Activated CD4-positive, CD25-positive, alpha-beta regulatory T cell (primary cell): ENCODE data around the gene PDP2.

Source experiments
- DNase-seq, 4 experiments: peaks; one replicate each; lab custom pipeline; 2025; lab: John Stamatoyannopoulos, UW

PDP2 gene

DNA sequence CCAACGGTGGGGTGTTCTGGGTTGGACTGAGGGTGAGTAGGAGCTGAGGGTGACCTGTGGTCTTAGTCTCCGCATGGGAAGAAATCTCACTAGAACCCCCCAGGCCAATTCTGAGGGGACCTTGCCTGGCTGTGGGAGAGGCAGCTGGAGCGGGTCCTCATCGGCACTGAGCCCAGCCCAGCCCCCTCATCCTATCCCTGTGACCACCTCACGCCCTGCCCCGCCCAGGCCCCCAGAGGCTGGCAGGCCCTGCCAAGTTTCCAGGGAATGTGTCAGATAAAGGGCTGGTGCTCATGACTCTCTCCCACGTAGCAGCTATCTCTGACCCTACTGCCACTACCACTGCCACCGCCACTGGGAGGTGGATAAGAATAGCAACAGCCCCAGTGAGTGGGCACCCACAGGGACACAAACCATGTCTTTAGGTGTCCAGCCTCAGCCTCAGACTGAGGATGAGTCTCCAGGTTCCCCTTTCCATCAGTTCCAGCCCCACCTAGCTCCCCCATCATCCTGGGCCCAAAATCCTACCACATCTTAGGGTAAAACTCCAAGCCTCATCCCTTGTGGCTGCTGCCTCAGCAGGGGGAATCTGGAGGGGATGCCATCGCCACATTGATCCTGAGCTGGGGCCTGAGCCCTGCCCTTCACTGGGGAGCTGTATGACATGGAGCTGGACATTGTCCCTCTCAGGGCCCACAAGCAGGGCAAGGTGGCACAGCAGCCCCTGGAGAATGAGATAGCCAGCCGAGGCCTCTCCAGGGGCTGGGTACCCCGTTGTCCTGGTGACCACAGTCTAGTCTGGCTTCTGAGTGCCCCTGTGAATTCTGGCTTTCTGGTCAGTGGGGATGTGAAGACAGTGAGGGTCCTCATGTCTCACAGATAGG lies 23.5 kb downstream of the PDP2 start:
- no peak for DNase-seq

DNA sequence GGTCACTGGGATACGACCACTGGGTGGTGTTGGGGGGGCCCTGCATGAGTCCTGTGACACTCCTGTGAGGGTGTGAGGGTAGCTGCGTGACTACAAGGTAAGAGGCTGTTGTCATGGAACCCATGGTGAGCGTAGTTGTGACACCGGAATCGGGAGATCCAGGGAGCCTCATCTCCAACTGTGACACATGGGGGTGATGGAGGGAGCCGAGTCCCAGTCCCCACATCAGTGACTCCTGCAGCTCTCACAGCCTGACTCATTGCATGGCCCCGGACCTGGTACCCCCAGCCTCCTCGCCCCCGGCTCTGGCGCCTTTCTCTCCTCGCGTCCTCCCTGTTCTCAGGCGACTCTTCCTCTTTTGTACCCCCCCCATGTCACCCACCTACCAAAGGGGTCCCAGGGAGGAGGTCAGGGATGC lies 24.1 kb downstream of the PDP2 start:
- DNase-seq, result no peak

DNA sequence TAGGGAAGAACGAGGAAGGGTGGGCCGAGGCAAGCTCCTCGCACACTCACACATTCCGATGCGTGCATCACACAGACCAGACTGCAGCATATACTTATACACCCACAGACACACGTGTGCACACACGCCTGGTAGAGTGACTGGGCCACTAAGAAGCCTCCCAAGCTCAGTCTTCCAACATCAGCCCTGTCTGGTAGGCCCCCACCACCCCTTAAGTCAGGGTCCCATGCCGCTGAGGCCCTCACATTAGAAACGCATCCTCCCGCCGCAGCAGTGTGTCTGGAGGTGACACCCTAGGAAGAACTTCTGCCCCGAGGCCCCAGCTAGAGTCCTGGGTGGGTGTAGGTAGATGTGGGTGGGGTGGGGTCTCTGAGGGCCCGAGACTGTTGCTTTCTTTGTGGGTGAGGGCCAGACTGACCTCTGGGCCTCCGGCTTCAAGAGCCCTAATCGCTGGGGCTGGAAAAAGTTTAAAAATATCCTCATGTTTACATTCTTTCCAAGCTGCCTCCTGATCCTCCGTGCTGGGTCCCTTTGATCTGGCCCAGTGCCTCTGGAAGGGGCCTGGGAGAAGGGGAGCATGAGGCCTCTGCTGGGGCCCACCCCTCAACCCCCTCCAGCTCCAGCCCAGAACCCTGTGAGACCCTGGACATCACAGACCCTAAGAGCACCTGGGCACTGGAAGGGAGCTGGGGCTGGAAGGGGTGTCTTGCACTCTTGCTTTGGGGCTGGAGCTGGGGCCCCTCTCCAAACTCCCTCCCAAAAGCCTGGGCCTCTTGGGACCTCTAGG lies 24.7 kb downstream of the PDP2 start:
- DNase-seq, result no peak

DNA sequence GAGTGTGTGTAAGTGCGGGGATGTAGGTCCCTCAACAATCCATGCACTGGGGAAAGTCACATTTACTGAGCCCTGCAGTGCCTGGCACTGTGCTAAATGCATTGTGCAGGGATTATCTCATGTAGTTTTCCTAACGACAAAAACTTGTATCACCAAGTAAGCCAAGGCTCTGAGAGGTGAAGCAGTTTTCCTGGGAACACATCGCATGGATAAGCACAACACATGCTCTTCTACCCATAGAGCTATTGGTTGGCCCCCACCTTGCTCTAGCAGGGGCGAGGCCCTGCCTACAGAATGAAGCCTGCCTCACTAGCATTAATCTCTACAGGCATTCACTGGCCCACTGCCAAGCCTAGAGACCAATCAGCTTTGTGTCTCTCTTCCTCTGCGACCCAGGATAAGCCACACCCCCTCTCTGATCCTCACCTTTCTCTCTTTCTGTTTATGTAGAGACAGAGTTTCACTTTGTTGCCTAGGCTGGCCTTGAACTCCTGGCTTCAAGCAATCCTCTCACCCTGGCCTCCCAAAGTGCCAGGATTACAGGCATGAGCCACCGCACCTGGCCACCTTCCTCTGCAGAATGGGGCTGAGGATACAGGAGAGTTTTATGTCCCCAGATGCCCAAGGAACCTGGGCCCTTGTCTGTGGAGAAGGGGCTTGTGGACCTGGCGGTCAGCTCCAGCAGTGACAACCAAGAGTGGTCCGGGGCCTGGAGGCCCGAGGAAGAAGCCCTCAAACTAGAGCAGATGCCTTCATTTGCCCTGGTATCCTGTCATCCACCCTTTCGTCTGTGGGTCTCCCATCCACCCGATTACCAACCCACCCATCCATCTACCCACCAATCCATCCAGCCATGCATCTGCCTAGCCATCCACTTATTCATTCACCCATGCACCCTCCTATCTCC lies 25.6 kb downstream of the PDP2 start:
- DNase-seq, result no peak

DNA sequence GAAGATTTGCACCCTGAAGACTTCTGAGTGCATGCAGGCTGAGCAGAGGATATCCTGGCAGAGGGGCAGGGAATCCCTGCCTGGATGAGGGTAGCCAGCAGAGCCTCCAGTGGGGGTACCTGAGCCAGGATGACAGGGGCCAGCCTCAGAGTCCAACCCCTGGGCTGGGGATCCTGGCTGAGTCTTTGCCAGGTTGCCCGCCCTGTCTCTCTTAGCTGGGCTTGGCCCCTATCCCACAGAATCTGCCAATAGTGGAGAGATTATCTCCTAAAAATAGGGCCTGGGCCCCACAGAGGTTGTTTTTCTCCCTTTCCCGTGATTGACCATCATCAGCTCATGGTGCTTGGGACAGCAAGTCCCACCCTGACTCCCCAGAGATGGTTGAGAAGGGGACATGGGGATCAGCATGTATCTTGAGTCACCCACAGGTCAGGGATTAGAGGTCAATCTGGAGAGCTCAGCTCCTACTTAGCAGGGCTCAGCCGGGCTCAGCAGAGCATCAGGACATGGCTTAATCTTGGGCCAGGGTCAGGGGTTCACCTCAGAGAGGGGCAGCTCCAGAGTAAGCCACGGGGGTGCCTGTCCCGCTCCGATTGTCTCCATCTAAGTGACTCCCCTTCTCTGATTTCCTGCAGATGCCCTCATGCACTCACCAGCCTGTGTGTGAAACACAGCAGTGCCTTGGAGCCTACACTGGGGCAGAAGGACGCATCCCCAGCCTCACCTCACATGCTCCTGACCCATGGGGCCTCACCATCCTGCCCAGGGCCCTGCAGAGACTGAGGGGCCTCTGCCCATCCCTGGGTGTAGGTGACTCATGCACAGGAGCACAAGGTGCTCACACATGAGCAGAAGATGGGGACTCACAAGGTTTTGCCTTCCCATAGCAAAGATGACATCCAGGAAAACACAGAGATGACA lies 26.9 kb downstream of the PDP2 start:
- no peak for DNase-seq

DNA sequence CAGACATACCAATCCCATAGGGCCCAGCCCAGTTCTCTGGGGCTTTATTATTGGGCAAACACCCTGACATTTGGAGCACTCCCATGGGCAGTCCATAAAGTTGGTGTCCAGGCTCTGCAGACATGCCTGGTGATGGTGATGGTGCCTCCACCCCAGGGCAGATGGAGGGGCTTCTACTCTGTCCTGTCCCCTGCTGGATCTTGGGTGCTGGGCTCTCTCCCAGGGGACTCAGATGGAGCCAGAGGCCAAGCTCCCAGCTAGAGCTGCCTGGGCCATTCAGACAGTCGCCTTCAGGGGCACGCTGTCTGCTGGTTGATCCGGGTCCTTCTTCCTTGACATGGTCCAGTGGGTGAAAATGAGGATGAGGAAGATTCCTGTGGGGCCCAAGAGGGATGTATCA lies 27.8 kb downstream of the PDP2 start:
- no peak for DNase-seq

DNA sequence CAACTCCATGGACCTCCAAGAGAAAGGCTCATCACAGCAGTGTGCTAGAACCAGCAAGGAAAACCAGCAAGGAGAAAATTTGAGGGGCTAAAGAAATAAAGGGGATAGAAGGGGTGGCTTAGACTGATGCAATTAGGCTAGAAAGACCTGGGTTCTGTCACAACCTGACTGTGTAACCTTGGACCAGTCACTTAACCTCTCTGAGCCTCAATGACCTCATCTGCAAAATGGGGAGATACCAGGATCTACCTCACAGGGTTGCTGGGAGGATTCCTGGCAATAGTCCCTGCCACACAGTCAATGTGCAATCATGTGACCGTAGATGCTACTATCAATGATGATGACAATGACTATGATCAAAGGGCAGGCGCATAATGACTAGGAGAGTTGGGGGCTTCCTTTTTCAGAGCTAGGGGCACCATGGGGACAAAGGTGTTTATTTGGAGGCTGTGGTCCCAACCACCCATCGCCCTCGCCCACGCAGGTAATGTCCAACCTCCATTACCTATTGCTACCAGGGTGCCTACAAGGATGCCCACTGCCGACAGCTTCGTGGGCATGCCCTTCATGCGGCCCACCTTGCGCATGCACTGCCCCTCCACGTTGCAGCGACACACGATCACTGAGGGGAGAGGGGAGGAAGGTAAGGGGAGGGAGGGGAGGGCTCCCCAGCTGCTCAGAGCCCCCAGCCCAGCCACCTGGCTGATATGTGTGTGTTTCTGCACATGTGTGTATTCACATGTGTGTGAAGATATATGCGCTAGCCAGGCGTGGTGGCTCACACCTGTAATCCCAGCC lies 28.6 kb downstream of the PDP2 start:
- no peak for DNase-seq

DNA sequence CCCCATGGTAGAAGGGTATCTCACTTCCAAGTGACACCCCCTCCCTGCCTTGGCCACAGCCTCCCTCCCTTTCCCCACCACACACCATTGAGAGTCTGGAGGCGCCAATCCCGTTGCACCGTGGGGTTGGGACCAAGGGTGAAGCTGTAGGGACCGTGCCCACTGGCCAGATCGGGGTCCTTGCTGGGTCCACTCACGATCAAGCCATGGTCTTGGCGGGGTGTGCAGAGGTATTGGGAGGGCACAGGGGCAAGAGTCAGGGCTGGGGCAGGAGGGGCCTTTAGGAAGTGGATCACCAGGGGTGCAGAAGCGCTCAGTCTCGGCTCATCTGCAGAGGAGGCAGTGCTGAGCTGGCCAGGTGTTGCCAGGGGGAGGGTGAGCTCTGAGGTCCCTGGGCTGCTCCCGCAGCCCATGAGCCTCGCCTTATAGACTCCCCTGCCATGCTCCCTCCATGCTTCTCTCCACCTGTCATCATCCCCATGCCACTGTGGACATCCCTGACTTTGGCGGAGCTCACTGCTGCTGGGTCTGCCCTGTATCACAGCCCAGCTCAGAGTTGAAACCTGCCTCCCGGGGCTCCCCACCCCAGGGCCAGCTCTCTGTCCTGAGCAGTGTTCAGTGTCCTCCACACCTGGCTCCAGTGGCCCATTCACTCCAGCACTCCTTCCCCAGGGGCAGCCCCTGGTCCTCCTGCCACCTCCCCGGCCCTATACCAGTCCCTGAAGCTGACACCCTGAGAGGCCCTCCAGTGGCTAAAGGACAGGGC lies 30.0 kb downstream of the PDP2 start:
- no peak for DNase-seq

DNA sequence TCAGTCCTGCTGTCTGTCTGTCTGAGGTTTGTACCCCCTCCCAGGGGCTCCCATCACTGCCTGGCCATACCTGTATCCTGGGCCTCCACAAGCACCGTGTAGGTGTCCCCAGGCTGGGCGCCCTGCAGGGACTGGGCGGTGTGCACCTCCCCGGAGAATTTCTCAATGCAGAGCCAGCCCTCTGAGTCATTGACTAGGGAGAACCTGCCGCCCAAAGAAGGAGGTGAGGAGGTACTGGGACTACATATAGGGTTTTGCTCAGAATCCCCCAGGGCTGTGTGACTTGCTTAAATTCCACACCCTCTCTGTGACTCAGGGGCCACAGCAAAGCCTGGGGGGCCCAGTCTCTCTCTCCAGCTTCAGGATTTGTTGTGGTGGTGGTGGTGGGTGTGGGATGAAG lies 30.8 kb downstream of the PDP2 start:
- no peak for DNase-seq

DNA sequence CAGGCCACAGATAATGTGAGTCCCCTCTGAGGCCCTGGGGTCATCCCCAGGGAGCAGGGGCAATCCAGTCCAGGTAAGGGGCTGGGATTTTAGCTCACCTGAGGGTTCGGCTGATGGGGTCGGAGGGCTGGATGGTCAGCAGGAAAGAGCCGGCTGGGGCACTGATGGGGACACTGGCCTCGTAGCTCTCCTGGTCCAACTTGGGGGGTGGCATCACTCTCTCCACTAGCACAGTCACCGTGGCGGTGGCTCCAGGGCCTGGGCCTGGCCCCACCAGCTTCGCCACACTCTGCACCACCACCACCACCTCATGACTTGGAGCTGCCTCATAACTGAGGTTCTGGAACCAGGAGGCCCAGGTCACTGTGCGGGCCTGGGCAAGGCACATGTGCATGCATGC lies 31.5 kb downstream of the PDP2 start:
- DNase-seq, result no peak

DNA sequence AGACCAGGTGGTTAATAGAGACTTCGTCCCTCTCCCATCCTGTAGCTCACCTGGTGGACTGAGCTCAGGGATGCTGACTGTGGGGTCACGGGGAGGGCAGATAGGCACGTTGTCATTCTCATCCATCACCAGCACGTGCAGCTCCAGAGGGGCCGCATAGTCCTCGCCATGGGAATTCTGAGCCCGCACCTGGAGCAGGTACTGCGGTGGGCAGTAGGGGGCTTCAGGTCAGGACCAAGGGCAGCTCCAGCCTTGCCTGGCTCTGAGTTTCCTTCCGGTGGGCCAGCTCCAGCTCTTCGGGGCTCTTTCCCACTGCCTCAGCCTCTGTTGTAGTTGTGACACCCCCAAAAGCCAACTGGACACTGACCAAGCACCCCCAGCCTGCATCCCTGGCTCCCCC lies 32.8 kb downstream of the PDP2 start:
- DNase-seq, result no peak

DNA sequence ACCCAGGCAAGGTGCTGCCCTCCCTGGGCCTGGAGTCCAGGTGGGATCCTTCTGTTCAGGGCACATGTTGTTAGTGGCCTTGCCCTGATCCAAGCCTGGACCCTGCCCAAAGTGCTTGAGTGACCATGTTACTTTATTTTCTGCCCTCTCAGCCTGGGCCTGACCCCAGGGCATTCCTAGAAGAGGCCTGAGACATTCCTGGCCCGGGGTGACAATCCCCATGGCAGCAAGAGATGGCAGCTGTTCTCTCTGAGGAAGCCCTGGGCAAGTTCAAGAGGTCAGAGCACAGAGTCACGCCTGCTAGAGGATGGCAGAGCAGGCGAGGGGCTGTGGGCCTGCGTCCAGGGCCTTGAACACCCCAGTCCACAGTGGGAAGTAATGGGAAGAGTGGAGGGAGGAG lies 33.4 kb downstream of the PDP2 start:
- no peak for DNase-seq

DNA sequence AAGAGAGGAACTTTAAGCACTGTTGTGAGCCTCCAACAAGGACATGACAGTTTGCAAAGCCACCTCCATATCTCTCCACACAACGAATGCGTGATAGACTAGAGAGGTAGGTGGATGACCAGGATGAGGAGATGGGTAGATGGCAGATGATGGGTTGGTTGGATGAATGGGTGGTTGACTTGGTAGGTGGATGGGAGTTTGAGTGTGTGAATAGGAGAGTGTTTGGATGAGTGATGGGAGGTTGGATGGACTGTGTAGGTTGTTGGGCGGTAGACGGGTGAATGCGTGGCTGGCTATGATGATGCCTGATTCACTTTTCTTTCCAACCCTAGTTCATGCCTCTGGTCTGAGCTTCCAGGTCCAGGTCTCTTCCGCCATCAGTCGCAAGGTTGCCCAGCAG lies 34.2 kb downstream of the PDP2 start:
- no peak for DNase-seq

DNA sequence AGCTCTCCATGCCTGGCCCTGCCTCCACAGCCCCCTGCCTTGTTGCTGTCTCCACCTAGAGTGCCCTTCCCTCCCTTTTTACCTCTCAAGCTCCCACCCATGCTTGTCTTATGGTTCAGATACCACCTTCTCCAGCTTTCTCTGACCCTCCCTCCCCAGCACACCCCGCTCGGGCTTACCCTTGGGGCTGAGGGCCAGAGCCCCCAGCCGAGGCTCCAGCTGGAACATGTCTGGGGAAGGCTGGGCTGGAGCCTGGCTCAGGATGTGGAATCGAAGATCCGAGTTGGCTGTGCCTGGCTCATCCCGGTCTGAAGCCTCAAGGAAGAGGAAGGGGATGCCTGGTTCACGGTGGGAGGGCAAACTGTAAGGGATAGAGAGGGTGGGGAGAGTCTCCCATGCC lies 34.7 kb downstream of the PDP2 start:
- DNase-seq, result no peak

DNA sequence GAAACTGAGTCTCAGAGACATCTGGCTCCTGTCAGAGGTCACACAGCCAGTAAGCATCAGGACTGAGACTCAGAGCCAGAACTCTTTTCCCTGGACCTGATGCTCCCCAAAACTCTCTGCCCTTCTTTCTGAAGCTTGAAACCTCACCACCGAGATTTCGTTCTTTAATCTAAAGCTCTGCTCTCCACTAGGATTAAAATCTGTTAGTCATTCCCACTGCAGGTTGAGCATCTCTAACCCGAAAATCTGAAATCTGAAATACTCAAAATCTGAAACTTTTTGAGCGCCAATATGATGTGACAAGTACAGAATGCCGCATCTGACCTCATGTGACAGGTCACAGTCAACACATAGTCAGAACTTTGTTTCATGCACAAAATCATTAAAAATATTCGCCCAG lies 36.2 kb downstream of the PDP2 start:
- DNase-seq, result no peak

DNA sequence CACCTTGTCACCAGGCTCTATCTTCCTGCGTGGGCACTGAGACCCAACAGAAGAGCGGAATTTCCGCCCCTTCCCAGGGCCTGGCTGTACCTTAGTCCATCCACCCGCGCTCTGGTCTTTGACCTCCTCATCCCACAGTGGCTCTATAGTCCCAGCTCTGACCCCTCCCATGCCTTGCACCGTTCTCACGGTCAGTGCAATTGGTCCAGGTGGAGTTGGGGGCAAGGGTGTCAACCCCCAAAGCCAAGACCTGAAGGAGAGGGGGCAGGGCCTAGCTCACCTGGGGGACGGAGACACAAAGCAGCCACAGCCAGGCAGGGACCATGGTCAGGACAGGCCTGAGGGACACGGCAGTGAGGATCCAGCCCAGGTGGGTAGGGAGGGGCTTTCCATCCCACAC lies 37.4 kb downstream of the PDP2 start:
- DNase-seq, result no peak

DNA sequence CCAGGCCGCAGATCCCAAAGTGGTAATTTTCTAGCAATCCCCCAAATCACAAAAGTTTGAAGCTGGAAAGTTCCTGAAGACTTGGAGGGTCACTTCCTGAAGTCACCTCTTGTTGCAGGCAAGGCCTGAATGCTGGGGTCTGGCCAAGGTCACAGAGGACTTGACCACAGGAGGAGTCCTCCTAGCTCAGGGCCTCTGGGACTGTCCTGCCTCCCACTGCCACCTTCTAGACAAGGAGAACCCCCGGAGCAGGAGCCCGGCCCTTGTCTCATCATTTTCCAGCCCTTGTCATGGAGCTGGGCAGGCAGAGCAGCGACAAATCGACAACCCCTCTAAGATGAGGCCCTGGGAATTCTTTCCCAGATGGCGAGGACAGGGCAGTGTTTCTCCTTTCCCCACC lies 38.0 kb downstream of the PDP2 start:
- no peak for DNase-seq

DNA sequence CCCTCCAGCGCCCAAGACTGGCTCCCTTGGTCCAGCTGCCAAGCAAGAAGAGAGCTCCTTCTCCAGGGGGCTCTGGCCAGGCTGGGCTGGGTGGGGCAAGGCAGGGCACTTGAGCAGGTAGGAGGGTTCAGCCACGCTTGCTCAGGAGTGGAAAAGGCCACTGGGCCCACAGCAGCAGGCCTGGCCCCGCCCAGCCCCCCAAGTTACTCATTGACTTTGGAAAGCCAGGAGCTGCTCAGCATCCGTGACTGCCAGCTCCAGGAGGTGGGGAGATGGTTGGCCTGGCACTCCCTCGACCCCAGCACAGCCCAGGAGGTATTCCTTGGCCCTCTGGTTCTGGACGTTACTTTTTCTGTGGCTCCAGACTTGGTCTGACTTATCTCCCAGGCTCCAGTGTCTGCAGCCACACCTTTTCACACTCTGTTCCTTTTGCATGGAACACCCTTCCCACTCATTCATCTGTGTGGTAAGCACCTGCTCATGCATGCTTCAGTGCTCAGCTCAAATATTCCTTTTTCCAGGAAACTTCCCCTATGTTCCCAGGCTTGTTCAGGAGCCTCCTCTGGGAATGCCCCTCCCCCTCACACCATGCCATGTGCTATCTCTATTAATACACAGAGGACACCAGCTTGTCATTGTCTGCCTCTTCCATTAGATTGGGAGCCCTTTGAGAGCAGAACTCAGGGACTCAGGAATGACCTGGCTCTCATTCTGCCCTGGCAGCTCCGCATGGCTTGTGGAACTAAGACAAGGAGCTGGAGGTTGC lies 38.7 kb downstream of the PDP2 start, which contains the start of gene CDH16:
CDH16 (minus strand) TSS at position 83 of the 766 bp plus-strand sequence. CDS start 820 bp downstream, outside the sequence.
- DNase-seq, result no peak
